Fibroblast of the aortic adventitia (primary cell): ENCODE measurements around the gene KIAA1328. TPM values are rescaled to one million over a fixed set of nuclear protein-coding genes. Genes with fewer than 3 reads are reported as not detected.

Experiments used
- DNase-seq: peaks from one replicate; pipeline ENCODE4 v3.0.0-alpha.2; 2010; ENCODE audit warnings: low read depth
- H3K4me3 ChIP-seq: 2 replicates; pipeline ENCODE4 v1.5.1; 2011; ENCODE audit warnings: low read depth, mild to moderate bottlenecking, control low read depth, low read length, moderate library complexity
- CTCF ChIP-seq: IDR thresholded peaks from 2 replicates; pipeline ENCODE4 v1.5.1; 2011; ENCODE audit warnings: mild to moderate bottlenecking, low read length, control low read depth, inconsistent platforms; ENCODE audit not compliant: insufficient read depth
- total RNA-seq: library from RNA; depleted of rRNA; stranded (reverse); fragments of >200 nt; gene quantifications from 2 replicates; pipeline ENCODE4 v1.2.3, GENCODE V29; 2012; ENCODE audit warnings: low replicate concordance

KIAA1328 gene
- total RNA-seq, 1 donor: 13.6 TPM

- DNase-seq: no peak
- no peak for TF ChIP-seq CTCF
Observed at GRCh38 chr18:36798738-36799473, 30.0 kb upstream of the KIAA1328 start.

GRCh38 chr18:36805105-36805504 lies 23.8 kb upstream of the KIAA1328 start:
- no peak overlapping the region for H3K4me3 ChIP-seq
- no peak for DNase-seq
- no peak for TF ChIP-seq CTCF

More at GRCh38 chr18:36798738-36799473, 30.0 kb upstream of the KIAA1328 start:
- H3K4me3 ChIP-seq: no peak overlapping the region

- TF ChIP-seq CTCF: no peak
Observed at GRCh38 chr18:36808681-36809080, 20.2 kb upstream of the KIAA1328 start.

GRCh38 chr18:36809590-36810381 lies 19.1 kb upstream of the KIAA1328 start:
- DNase-seq: peak; percentile 78
- no peak overlapping the region for H3K4me3 ChIP-seq
- TF ChIP-seq CTCF: peak; percentile 82

More at GRCh38 chr18:36808681-36809080, 20.2 kb upstream of the KIAA1328 start:
- H3K4me3 ChIP-seq: no peak overlapping the region
- DNase-seq: peak; percentile 56

- H3K4me3 ChIP-seq: no peak overlapping the region
- TF ChIP-seq CTCF: no peak
- DNase-seq: peak; percentile 80
Observed at GRCh38 chr18:36811430-36811829, 17.5 kb upstream of the KIAA1328 start.

GRCh38 chr18:36811955-36812354 lies 17.0 kb upstream of the KIAA1328 start:
- DNase-seq: peak; percentile 43
- no peak for TF ChIP-seq CTCF
- H3K4me3 ChIP-seq: no peak overlapping the region
